SJCRH30 (cell line): ENCODE data around the gene GPR107. TPM values are rescaled to one million over a fixed set of nuclear protein-coding genes. Genes with fewer than 3 reads are reported as not detected.

ENCODE experiments used
- DNase-seq, 2 experiments: peaks; one replicate each; pipeline ENCODE4 v3.0.0-alpha.2; 2015 to 2020
- H3K27ac ChIP-seq: fragments of 250-450 bp; sonication (Bioruptor Pico); 2 replicates; pipeline ENCODE4 v1.5.1; 2020; ENCODE audit warnings: mild to moderate bottlenecking, moderate library complexity
- H3K27me3 ChIP-seq: fragments of 250-450 bp; sonication (Bioruptor Pico); 2 replicates; pipeline ENCODE4 v1.5.1; 2020; ENCODE audit warnings: mild to moderate bottlenecking, moderate library complexity
- H3K36me3 ChIP-seq: fragments of 250-450 bp; sonication (Bioruptor Pico); 2 replicates; pipeline ENCODE4 v1.5.1; 2020; ENCODE audit warnings: mild to moderate bottlenecking, moderate library complexity
- H3K4me1 ChIP-seq: fragments of 250-450 bp; sonication (Bioruptor Pico); 2 replicates; pipeline ENCODE4 v1.5.1; 2020; ENCODE audit warnings: mild to moderate bottlenecking, moderate library complexity
- H3K4me3 ChIP-seq: fragments of 250-450 bp; sonication (Bioruptor Pico); 2 replicates; pipeline ENCODE4 v1.5.1; 2020; ENCODE audit warnings: mild to moderate bottlenecking, moderate library complexity
- H3K9me3 ChIP-seq: fragments of 250-450 bp; sonication (Bioruptor Pico); replicated peaks from 2 replicates; pipeline ENCODE4 v1.5.1; 2020; ENCODE audit warnings: mild to moderate bottlenecking, moderate library complexity
- total RNA-seq: library from RNA; depleted of rRNA; stranded (reverse); fragments of >200 nt; shearing (Covaris generic); gene quantifications from 2 replicates; pipeline ENCODE4 v1.2.3, GENCODE V29; 2014

The GPR107 gene
- total RNA-seq, 1 experiment from 2014 or later: 35.2 TPM

DNA sequence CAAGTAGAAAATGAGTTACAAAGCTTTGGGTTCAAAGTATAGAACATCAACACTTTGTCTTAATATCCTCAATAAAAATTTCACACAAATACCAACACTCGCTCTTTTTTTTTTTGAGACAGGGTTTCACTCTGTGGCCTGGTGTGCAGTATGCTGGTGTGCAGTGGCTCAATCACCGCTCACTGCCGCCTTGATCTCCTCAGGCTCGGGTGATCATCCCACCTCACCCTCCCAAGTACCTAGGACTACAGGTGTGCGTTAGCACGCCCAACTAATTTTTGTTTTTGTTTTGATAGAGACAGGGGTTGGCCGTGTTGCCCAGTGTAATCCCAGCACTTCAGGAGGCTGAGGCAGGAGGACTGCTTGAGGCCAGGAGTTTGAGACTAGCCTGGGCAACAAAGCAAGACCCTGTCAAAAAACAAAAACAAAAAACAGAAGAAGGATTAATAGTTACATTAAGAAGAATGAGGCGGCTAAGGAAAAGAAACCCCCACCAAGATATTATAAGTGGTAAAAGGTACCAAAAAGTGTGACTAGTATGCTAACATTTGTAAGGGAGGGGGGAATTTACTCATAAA is 31.1 kb upstream of the GPR107 start:
- Histone ChIP-seq H3K27me3 (no peaks in the 10 kb centered on the region), H3K4me3 (no peak overlapping the region), H3K4me1 (peaks cover 4% of the 10 kb centered on the region; the same call in 1 of the 2 replicates), H3K9me3 (no peaks in the 10 kb centered on the region), H3K36me3 (no peaks in the 10 kb centered on the region), H3K27ac (no peak overlapping the region)
- no peak for DNase-seq

- Histone ChIP-seq H3K4me1 (peaks cover 4% of the 10 kb centered on the region; the same call in 1 of the 2 replicates), H3K9me3 (no peaks in the 10 kb centered on the region), H3K27ac (no peak overlapping the region), H3K36me3 (no peaks in the 10 kb centered on the region), H3K27me3 (no peaks in the 10 kb centered on the region), H3K4me3 (no peak overlapping the region)
- no peak for DNase-seq
Observed at GRCh38 chr9:130023144-130023787, 30.4 kb upstream of the GPR107 start.

DNA sequence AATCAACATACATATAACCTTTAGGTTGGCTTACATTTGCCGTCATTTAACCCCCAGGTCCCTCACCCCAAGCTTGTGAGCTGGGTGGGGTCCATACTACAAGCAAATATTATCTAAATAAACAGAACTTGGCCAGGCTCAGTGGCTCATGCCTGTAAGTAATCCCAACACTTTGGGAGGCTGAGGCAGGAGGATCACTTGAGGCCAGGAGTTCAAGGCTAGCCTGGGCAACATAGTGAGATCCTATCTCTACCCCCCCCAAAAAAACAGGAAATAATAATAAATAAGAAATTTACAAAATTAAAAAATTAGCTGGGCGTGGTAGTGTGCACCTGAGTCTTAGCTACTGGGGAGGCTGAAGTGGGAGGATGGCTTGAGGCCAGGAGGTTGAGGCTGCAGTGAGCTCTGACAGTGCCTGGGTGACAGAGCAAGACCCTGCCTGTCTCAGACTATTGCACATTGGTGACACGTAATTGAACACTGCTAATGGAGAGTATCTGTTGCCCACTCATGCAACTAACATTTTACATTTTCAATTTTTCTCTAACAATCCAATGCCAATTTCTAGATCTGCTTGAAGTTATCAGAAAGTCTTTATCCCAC is 29.6 kb upstream of the GPR107 start:
- no peak for DNase-seq
- Histone ChIP-seq H3K4me1 (peaks cover 4% of the 10 kb centered on the region; the same call in 1 of the 2 replicates), H3K27ac (no peak overlapping the region)

GRCh38 chr9:130024597-130024994 is 29.1 kb upstream of the GPR107 start:
- Histone ChIP-seq H3K36me3 (no peaks in the 10 kb centered on the region), H3K4me1 (peaks cover 4% of the 10 kb centered on the region; the same call in 1 of the 2 replicates), H3K27me3 (no peaks in the 10 kb centered on the region), H3K9me3 (no peaks in the 10 kb centered on the region), H3K27ac (no peak overlapping the region), H3K4me3 (no peak overlapping the region)
- DNase-seq: no peak

More for the DNA sequence above, 29.6 kb upstream of the GPR107 start:
- H3K36me3 ChIP-seq: no peaks in the 10 kb centered on the region
- no peaks in the 10 kb centered on the region for H3K9me3 ChIP-seq
- no peaks in the 10 kb centered on the region for H3K27me3 ChIP-seq
- H3K4me3 ChIP-seq: no peak overlapping the region

- H3K4me3 ChIP-seq: no peak overlapping the region
- no peaks in the 10 kb centered on the region for H3K36me3 ChIP-seq
- no peaks in the 10 kb centered on the region for H3K27me3 ChIP-seq
- H3K27ac ChIP-seq: no peak overlapping the region
- no peaks in the 10 kb centered on the region for H3K4me1 ChIP-seq
- DNase-seq: no peak
- H3K9me3 ChIP-seq: no peaks in the 10 kb centered on the region
Observed at GRCh38 chr9:130026583-130027340, 26.9 kb upstream of the GPR107 start.

- Histone ChIP-seq H3K27ac (no peak overlapping the region), H3K4me3 (no peak overlapping the region), H3K27me3 (no peaks in the 10 kb centered on the region), H3K9me3 (no peaks in the 10 kb centered on the region), H3K36me3 (no peaks in the 10 kb centered on the region), H3K4me1 (no peaks in the 10 kb centered on the region)
- no peak for DNase-seq
Observed at GRCh38 chr9:130027533-130028365, 26.0 kb upstream of the GPR107 start.

DNA sequence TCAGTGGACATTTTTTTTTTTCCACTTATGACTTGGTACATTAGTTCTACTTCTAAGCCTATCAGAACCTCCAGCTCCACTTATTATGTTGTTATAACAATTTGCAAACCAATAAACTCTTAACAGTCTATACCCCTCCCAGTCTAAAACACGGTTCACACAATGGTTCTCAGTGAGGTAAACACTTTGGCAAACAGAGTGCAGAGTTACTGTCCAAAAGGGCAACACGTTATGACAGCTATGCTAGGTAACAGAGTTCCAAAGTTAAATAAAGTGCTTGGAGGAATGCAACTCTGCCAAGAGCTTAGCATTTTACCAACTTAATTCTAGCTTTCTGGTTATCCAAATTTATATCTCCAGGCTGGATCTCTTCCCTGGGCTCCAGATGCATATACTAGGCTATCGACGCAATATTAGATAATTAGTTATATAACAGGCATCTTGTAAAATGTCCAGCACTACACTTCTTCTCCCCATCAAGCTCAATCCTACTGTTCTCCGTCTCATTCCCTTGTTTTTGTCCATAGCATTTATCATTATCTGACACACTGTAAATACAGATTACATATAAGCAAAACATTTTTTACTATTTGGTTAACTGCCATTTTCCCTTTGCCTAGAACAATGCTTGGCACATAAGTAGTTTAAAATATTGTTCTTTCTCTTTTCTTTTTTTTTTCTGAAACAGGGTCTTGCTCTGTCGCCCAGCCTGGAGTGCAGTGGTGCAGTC is 25.0 kb upstream of the GPR107 start:
- Histone ChIP-seq H3K4me3 (no peak overlapping the region), H3K9me3 (no peaks in the 10 kb centered on the region), H3K4me1 (no peaks in the 10 kb centered on the region), H3K36me3 (no peaks in the 10 kb centered on the region), H3K27ac (no peak overlapping the region), H3K27me3 (no peaks in the 10 kb centered on the region)
- no peak for DNase-seq

DNA sequence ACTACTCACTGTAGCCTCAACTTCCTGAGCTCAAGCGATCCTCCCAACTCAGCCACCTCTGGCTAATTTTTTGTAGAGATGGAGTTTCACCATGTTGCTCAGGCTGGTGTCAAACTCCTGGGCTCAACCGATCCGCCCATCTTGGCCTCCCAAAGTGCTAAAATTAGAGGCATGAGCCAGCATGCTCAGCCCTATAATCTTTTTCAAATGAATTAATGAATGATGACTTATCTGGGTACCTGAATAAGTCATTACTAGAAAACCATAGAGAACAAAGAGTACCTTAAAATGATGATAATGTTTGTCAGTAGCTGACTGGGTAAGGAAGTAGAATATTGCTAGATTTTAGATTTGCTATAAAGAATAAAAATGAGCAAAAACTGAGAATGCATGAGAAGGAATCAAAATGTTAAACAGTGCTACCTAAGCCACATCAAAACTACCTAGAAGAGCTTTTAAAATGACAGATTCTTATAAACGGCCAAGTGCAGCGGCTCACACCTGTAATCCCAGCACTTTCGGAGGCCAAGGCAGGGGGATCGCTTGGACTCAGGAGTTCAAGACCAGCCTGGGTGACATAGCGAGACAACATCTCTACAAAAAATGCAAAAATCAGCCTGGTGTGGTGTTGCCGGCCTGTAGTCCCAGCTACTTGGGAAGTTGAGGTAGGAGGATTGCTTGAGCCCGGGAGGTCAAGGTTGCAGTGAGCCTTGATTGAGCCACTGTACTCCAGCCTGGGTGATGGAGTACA is 24.3 kb upstream of the GPR107 start:
- H3K4me1 ChIP-seq: no peaks in the 10 kb centered on the region

GRCh38 chr9:130030651-130031127 is 23.0 kb upstream of the GPR107 start:
- H3K4me3 ChIP-seq: no peak overlapping the region
- no peaks in the 10 kb centered on the region for H3K4me1 ChIP-seq
- no peak overlapping the region for H3K27ac ChIP-seq
- DNase-seq: no peak
- H3K9me3 ChIP-seq: no peaks in the 10 kb centered on the region
- no peaks in the 10 kb centered on the region for H3K36me3 ChIP-seq
- H3K27me3 ChIP-seq: no peaks in the 10 kb centered on the region

More for the DNA sequence above, 24.3 kb upstream of the GPR107 start:
- H3K9me3 ChIP-seq: no peaks in the 10 kb centered on the region
- H3K4me3 ChIP-seq: no peak overlapping the region
- no peaks in the 10 kb centered on the region for H3K27me3 ChIP-seq
- no peak overlapping the region for H3K27ac ChIP-seq
- DNase-seq: no peak
- no peaks in the 10 kb centered on the region for H3K36me3 ChIP-seq

- no peak for DNase-seq
- no peaks in the 10 kb centered on the region for H3K9me3 ChIP-seq
- H3K4me1 ChIP-seq: peaks cover 5% of the 10 kb centered on the region; the same call in 1 of the 2 replicates
- no peaks in the 10 kb centered on the region for H3K36me3 ChIP-seq
- H3K27ac ChIP-seq: no peak overlapping the region
- H3K27me3 ChIP-seq: no peaks in the 10 kb centered on the region
- no peak overlapping the region for H3K4me3 ChIP-seq
Observed at GRCh38 chr9:130034570-130034969, 19.1 kb upstream of the GPR107 start.

GRCh38 chr9:130036099-130036498 is 17.6 kb upstream of the GPR107 start:
- Histone ChIP-seq H3K4me3 (no peak overlapping the region), H3K4me1 (peaks cover 8% of the 10 kb centered on the region; the same call in 1 of the 2 replicates), H3K36me3 (no peaks in the 10 kb centered on the region), H3K27ac (no peak overlapping the region), H3K9me3 (no peaks in the 10 kb centered on the region), H3K27me3 (no peaks in the 10 kb centered on the region)
- DNase-seq: no peak

- peaks cover 12% of the 10 kb centered on the region; the same call in 1 of the 2 replicates for H3K4me1 ChIP-seq
- H3K27me3 ChIP-seq: no peaks in the 10 kb centered on the region
- no peak overlapping the region for H3K27ac ChIP-seq
- no peak overlapping the region for H3K4me3 ChIP-seq
- H3K36me3 ChIP-seq: no peaks in the 10 kb centered on the region
- H3K9me3 ChIP-seq: no peaks in the 10 kb centered on the region
- DNase-seq: peak in 1 of 2 experiments; percentile 43
Observed at GRCh38 chr9:130039528-130040147, 14.1 kb upstream of the GPR107 start.
